ENCODE results near the gene COL25A1.

COL25A1 gene

DNA sequence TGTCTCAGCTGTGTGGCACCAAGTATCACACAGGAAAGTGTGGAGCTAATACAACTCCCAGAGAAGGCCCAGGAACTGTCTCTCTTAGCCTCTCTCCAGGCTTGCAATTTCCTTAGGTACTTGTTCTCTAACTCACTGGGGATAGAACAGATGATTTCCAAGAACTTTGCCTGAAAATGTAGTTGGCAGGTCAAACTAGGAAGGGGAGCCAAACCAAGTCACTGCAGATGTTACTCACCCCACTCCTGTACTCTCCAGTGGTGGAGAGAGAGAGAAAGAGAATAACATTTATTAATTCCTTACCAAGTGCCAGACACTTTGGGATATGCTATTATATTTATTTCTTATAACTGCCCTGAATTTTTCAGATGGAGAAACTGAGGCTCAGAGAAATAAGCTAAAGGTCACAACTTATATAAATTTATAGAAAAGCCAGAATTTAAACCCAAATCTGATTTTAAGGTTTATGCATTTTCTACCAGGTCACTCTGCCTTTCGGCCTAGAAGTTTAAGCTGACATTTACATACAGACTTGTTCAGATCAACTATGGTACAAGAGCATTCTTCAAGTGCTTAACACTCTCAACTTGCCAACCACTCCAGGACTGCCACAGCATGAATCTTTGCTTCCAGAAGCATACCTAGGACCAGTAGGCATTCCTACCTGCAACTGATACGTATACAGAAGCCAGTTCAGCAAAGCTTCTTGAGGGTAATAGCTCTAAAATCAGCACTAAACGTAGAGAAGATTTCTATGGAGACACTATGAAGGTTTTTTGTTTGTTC, 291.0 kb downstream of the COL25A1 start:
- TF ChIP-seq, protein P1, sequence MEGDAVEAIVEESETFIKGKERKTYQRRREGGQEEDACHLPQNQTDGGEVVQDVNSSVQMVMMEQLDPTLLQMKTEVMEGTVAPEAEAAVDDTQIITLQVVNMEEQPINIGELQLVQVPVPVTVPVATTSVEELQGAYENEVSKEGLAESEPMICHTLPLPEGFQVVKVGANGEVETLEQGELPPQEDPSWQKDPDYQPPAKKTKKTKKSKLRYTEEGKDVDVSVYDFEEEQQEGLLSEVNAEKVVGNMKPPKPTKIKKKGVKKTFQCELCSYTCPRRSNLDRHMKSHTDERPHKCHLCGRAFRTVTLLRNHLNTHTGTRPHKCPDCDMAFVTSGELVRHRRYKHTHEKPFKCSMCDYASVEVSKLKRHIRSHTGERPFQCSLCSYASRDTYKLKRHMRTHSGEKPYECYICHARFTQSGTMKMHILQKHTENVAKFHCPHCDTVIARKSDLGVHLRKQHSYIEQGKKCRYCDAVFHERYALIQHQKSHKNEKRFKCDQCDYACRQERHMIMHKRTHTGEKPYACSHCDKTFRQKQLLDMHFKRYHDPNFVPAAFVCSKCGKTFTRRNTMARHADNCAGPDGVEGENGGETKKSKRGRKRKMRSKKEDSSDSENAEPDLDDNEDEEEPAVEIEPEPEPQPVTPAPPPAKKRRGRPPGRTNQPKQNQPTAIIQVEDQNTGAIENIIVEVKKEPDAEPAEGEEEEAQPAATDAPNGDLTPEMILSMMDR (IDR thresholded peaks at IDR 0.05; ENCODE audit: control insufficient read depth, insufficient read depth, low read depth, low read length, missing control alignments): no peak
- H3K4me3 ChIP-seq (ENCODE audit: control insufficient read depth, low read depth, low read length): no peak overlapping the region
- DNase-seq (ENCODE audit: low read depth): no peak

DNA sequence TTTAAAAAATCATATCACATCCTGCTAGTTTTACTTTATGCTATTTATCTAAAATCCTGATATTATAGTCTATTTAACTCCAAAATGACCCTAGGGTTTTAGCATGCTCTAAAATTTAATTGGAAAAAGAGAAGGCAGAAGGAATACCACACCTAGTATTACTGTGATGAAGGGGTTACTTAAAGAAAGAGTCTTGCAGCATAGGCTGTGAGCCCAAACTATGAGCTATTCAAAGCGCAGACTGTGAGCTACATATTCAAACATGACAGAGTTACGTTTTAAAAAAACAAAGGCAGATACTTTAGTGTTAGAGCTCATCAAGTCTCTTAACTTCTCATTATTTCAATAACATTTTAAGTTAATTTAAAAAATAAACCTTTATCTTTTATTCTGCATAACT, 291.9 kb downstream of the COL25A1 start:
- no peak for DNase-seq (ENCODE audit: low read depth)

DNA sequence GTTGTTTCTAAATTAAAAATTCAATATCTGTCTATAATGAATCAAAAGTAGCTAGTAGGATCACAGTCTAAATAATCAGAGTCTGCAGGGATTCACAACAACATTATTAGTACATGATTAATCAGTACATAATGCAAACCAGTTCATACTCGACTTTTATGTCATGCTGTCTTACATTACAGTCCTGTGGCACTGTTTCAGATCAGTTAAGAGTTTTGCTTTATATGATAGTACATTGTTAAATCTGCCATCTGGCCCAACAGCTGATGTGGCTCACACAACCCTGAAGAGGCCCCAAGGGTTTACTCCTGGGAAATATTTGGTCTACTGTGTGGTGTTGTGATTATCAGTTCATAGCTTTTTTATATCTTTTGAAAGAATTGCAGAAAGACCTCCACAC, 292.5 kb downstream of the COL25A1 start:
- peak; percentile 75 for DNase-seq (ENCODE audit: low read depth)
- TF ChIP-seq, protein P1 (IDR thresholded peaks at IDR 0.05; ENCODE audit: control insufficient read depth, insufficient read depth, low read depth, low read length, missing control alignments): no peak
- H3K4me3 ChIP-seq (ENCODE audit: control insufficient read depth, low read depth, low read length): no peak overlapping the region

More for the DNA sequence above, 291.9 kb downstream of the COL25A1 start:
- H3K4me3 ChIP-seq (ENCODE audit: control insufficient read depth, low read depth, low read length): no peak overlapping the region
- TF ChIP-seq, protein P1 (IDR thresholded peaks at IDR 0.05; ENCODE audit: control insufficient read depth, insufficient read depth, low read depth, low read length, missing control alignments): no peak

DNA sequence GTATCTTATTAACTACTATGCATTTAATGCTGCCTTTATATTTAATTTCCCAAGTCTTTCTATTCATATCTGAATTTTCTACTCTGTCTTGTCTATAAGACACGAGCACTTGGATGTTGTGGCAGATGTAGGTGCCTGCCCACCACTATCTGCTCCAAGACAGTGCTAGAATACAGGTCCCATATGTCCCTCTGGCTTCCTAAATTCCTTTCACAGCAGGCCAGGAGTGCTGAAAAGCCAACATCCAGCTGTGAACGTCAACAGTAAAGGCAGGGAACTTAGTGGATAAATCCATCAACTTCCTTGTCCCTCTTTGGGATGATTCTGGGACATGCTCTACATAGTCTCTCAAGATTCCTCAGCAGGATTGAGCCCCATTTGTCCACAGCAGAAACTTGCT, 294.5 kb downstream of the COL25A1 start:
- DNase-seq (ENCODE audit: low read depth): no peak
- H3K4me3 ChIP-seq (ENCODE audit: control insufficient read depth, low read depth, low read length): no peak overlapping the region
- TF ChIP-seq, protein P1 (IDR thresholded peaks at IDR 0.05; ENCODE audit: control insufficient read depth, insufficient read depth, low read depth, low read length, missing control alignments): no peak

DNA sequence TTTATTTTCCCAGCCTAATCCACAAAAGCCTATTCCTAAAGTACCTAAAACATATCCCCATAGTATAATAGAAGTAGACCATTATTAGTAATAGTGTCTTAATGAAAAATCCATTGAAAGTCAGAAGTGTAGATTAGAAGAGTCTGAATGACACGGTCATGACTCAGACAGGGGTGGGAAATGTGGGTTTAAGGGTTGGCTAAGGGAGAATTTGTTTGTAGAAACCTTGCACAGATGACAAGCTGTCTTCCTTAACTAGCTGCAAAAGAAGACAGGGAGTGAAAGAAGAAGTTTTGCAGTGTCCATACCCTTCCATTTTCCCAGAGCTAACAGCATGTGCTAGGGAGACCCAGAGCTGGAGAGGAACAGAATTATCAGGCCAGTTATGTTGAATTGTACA, 296.9 kb downstream of the COL25A1 start:
- no peak overlapping the region for H3K4me3 ChIP-seq (ENCODE audit: control insufficient read depth, low read depth, low read length)
- DNase-seq (ENCODE audit: low read depth): no peak
- TF ChIP-seq, protein P1 (IDR thresholded peaks at IDR 0.05; ENCODE audit: control insufficient read depth, insufficient read depth, low read depth, low read length, missing control alignments): no peak

DNA sequence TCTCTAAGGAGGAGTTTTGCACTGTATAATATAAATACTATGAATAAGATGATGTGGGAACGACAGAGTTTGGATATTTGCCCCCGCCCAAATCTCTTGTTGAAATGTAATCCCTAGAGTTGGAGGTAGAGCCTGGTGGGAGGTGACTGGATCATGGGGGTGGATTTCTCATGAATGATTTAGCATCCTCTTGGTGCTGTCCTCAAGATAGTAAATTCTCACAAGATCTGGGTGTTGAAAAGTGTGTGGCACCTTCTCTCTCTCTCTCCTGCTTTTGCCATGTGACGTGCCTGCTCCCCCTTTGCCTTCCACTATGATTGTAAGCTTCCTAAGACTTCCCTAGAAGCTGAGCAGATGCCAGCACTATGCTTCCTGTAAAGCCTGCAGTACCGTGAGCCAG, 298.0 kb downstream of the COL25A1 start:
- TF ChIP-seq, protein P1 (IDR thresholded peaks at IDR 0.05; ENCODE audit: control insufficient read depth, insufficient read depth, low read depth, low read length, missing control alignments): no peak

More for the DNA sequence above, 298.0 kb downstream of the COL25A1 start:
- DNase-seq (ENCODE audit: low read depth): no peak
- H3K4me3 ChIP-seq (ENCODE audit: control insufficient read depth, low read depth, low read length): no peak overlapping the region

Data from AG09309 (cell line).